MCF 10A (cell line): ENCODE results near the gene LGI4. TPM values are rescaled to one million over a fixed set of nuclear protein-coding genes. Genes with fewer than 3 reads are reported as not detected.

ENCODE experiments used
- Bru-seq: library from RNA; stranded (reverse); fragments of 400-500 nt; gene quantifications from one replicate; lab custom pipeline; 2021; lab: Mats Ljungman, UMichigan
- BruChase-seq, 2 experiments: library from RNA; stranded (reverse); fragments of 400-500 nt; gene quantifications; one replicate each; lab custom pipeline; 2021; lab: Mats Ljungman, UMichigan
- BruUV-seq: library from RNA; stranded (reverse); fragments of 400-500 nt; replicated peaks from 2 replicates; lab custom pipeline; 2021; lab: Mats Ljungman, UMichigan
- CTCF ChIA-PET: fragments of 300-600 bp; sonication (Branson Sonifier 250); formaldehyde crosslinking; extraction: SDS; loops from one replicate; lab custom pipeline; 2021; ENCODE audit warnings: antibody characterized with exemption, inconsistent platforms; lab: Yijun Ruan, JAX
- POLR2A ChIA-PET: fragments of 300-600, 350-650 bp; sonication (Branson Sonifier 250); formaldehyde crosslinking; extraction: SDS; loops from one replicate; lab custom pipeline; 2020; ENCODE audit warnings: antibody characterized with exemption, inconsistent platforms; lab: Yijun Ruan, JAX
- DNase-seq: peaks from one replicate; pipeline ENCODE4 v3.0.0-alpha.2; 2018; ENCODE audit not compliant: unreplicated experiment
- H3K27ac Mint-ChIP-seq: one replicate; pipeline ENCODE4 v1.8.0; 2022; ENCODE audit warnings: mild to moderate bottlenecking, low read depth, mixed read lengths; ENCODE audit not compliant: unreplicated experiment
- H3K27me3 Mint-ChIP-seq: one replicate; pipeline ENCODE4 v1.8.0; 2022; ENCODE audit warnings: mixed read lengths; ENCODE audit not compliant: insufficient read depth, unreplicated experiment
- H3K36me3 Mint-ChIP-seq: one replicate; pipeline ENCODE4 v1.8.0; 2022; ENCODE audit warnings: mild to moderate bottlenecking, moderate library complexity, mixed read lengths; ENCODE audit not compliant: insufficient read depth, unreplicated experiment
- H3K4me1 Mint-ChIP-seq: one replicate; pipeline ENCODE4 v1.8.0; 2022; ENCODE audit warnings: mixed read lengths; ENCODE audit not compliant: insufficient read depth, unreplicated experiment
- H3K4me3 Mint-ChIP-seq: one replicate; pipeline ENCODE4 v1.8.0; 2022; ENCODE audit warnings: mild to moderate bottlenecking, moderate library complexity, mixed read lengths; ENCODE audit not compliant: unreplicated experiment
- H3K9me3 Mint-ChIP-seq: one replicate; pipeline ENCODE4 v1.8.0; 2022; ENCODE audit warnings: mixed read lengths; ENCODE audit not compliant: unreplicated experiment
- CTCF ChIP-seq: fragments of 200-600 bp; IDR thresholded peaks from one replicate; pipeline ENCODE4 v1.8.0; 2022; ENCODE audit warnings: antibody characterized with exemption, mild to moderate bottlenecking; ENCODE audit not compliant: unreplicated experiment
- intact Hi-C: fragments of 100-400 bp; cut with micrococcal nuclease; formaldehyde crosslinking; loops from 2 replicates; pipeline ENCODE4 v1.14.1; 2022
- long read RNA-seq: library from polyadenylated mRNA; stranded (forward); transcript quantifications from one replicate; pipeline ENCODE4 v2.0.0, GENCODE V29; 2022
- total RNA-seq: library from RNA; stranded (reverse); gene quantifications from 2 replicates; pipeline ENCODE4 v1.2.3, GENCODE V29; 2022

LGI4 gene
- total RNA-seq (0.91 TPM in 1 of 2 replicates, not detected in the other), Bru-seq, nascent RNA (percentile 14 among the genes with signal in this experiment), BruChase-seq, experiment 1, labeled RNA remaining after a 6-hour chase (percentile 19 among the genes with signal in this experiment), BruChase-seq, experiment 2, labeled RNA remaining after a 2-hour chase (percentile 13 among the genes with signal in this experiment)
- long read RNA-seq: 0 reads

GRCh38 chr19:35134601-35135242, at the start of gene LGI4:
Gene LGI4, minus strand, starts transcription at chr19:35135059. Its CDS starts 379 bp downstream, at chr19:35134680.
- ChIA-PET POLR2A (interaction anchor here (1.6 to 3.8 kb wide), 3 partner anchors 11 to 68 kb away, joined by 7 to 27 read pairs (median 21); partner anchors contain the start of gene FXYD3), CTCF (interaction anchor here (0.6 to 5.5 kb wide), 19 partner anchors 10 to 363 kb away, joined by 3 to 91 read pairs (median 7); partner anchors contain the start of gene FXYD3)
- Mint-ChIP-seq H3K36me3 (no peaks in the 10 kb centered on the region), H3K9me3 (no peaks in the 10 kb centered on the region), H3K4me1 (peaks cover 6% of the 10 kb centered on the region), H3K27me3 (no peaks in the 10 kb centered on the region), H3K4me3 (no peak within 1 kb of the TSS), H3K27ac (peak within 1 kb of the TSS; percentile 7)
- no peak for DNase-seq
- intact Hi-C loops: loop anchor here (1.0 kb wide), 3 partner anchors 20 to 161 kb away; no protein-coding TSS in a partner anchor
- BruUV-seq: no TSS peak
- TF ChIP-seq CTCF: no peak

GRCh38 chr19:35184267-35184666, 49.4 kb upstream of the LGI4 start:
- POLR2A ChIA-PET: no interaction called here
- H3K36me3 Mint-ChIP-seq: no peaks in the 10 kb centered on the region
- no peak overlapping the region for H3K4me3 Mint-ChIP-seq
- no TSS peak for BruUV-seq
- H3K27ac Mint-ChIP-seq: no peak overlapping the region
- intact Hi-C loops: no loop called here
- no peaks in the 10 kb centered on the region for H3K4me1 Mint-ChIP-seq
- H3K9me3 Mint-ChIP-seq: no peaks in the 10 kb centered on the region
- CTCF ChIA-PET: interaction anchor here (0.6 to 0.7 kb wide), 2 partner anchors 302 to 789 kb away, joined by 3 read pairs; no protein-coding TSS in a partner anchor
- no peak for TF ChIP-seq CTCF
- H3K27me3 Mint-ChIP-seq: no peaks in the 10 kb centered on the region
- no peak for DNase-seq

- no peaks in the 10 kb centered on the region for H3K9me3 Mint-ChIP-seq
These were observed 46.5 kb upstream of the LGI4 start for GRCh38 chr19:35181387-35181786.

More at GRCh38 chr19:35181387-35181786, 46.5 kb upstream of the LGI4 start:
- TF ChIP-seq CTCF: no peak
- no peaks in the 10 kb centered on the region for H3K36me3 Mint-ChIP-seq
- ChIA-PET CTCF (interaction anchor here (1.0 kb wide), 2 partner anchors 19 to 36 kb away, joined by 3 to 4 read pairs; no protein-coding TSS in a partner anchor), POLR2A (interaction anchor here (0.6 kb wide), 1 partner anchor 27 kb away, joined by 4 read pairs; the partner anchor contains the start of gene FXYD5)
- H3K4me1 Mint-ChIP-seq: peaks cover 4% of the 10 kb centered on the region
- no peak overlapping the region for H3K27ac Mint-ChIP-seq
- no TSS peak for BruUV-seq
- DNase-seq: no peak
- H3K27me3 Mint-ChIP-seq: no peaks in the 10 kb centered on the region
- no peak overlapping the region for H3K4me3 Mint-ChIP-seq
- intact Hi-C loops: no loop called here
